NCI-H187 (cell line): ENCODE results near the gene CAT.
"Not testable (repeated sequence)": the region's sequence is repeated elsewhere in the genome, so short reads cannot be mapped to it uniquely, and the experiment has no call there.

ENCODE experiments used
- DNase-seq, 2 experiments: peaks; one replicate each; lab custom pipeline; 2025; lab: John Stamatoyannopoulos, UW

CAT gene

GRCh38 chr11:34438529-34439507, at the start of gene CAT:
CAT (plus strand) TSS chr11:34438934; CDS start chr11:34439014, 80 bp downstream.
- peak; percentile 64 to 81 for DNase-seq

- no peak for DNase-seq
These were observed 43.9 kb upstream of the CAT start for GRCh38 chr11:34394771-34395300.

DNA sequence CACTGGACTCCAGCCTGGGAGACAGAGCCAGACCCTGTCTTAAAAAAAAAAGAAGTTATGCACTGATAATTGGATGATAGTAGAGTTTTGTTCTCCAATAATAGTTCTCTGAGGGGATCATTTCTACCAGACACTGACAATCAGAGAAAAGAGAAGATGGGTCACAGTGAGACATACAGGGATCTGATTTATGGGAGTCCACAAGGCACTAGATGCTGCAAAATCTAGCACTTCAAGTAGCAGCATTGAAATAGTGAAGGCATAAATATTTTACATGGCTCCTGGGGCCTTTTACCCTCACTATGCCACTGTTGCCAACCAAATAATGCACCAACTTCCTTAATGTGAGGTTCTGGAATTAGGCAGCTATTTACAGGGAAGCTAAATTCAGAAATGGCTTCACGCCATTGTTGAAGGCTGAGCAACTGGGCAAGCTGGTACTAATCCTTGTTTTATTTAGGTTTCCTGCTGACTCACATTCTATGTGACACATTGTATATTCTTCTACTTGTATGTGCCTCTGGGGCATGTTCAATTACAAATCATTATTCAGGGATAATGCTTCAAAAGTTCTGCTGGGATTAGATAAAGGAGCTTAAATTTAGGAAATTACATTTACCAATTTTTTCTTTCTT, 42.7 kb upstream of the CAT start:
- no peak for DNase-seq

- DNase-seq = no peak
These were observed 41.6 kb upstream of the CAT start for GRCh38 chr11:34397120-34397519.

- DNase-seq = no peak
These were observed 40.9 kb upstream of the CAT start for GRCh38 chr11:34397811-34398210.

DNA sequence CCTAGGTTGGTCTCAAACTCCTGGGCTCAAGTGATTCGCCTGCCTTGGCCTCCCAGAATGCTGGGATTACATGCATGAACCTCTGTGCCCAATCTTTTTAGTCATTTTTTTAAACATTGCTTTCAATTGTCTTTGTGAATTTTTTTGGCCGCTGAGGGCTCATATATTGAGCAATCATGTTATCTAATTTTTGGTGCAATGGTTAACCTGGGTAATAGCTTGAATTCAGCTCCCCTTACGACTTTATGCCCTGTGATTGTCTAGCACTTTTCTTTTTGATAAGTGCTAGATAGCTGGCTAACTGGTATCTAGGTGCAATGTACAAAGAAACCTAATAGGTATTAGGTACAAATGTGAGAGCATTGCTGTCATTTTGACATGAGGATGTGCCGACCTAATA, 35.3 kb upstream of the CAT start:
- DNase-seq = no peak

- DNase-seq = no peak
These were observed 34.5 kb upstream of the CAT start for GRCh38 chr11:34404280-34404679.

DNA sequence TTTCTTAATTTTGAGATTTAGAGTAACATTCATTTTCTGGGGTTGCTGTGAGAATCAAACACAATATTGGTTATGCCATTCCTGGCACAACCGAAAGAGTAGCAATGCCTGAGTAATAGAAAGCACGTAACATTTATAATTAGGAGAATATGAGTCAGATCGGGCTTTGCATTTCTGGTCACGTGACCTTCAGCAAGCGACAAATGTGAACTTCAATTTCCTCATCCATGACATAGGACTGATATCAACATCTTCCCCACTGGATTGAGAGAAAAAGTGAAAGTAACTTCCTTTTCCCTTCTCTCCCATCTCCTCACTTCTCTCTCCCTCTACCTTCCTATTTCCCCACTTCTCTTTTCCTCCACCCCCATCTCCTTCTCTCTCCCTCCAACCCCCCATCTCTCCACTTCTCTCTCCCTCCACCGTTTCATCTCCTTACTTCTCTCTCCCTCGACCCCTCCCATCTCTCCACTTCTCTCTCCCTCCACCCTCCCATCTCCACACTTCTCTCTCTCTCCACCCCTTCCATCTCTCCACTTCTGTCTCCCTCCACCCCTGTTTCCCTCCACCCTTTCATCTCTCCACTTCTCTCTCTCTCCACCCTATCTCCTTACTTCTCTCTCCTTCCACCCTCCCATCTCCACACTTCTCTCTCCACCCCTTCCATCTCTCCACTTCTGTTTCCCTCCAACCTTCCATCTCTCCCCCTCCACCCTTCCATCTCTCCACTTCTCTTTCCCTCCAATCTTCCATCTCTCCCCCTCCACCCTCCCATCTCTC, 33.5 kb upstream of the CAT start:
- no peak for DNase-seq

- no peak for DNase-seq
These were observed 32.3 kb upstream of the CAT start for GRCh38 chr11:34406413-34406812.

DNA sequence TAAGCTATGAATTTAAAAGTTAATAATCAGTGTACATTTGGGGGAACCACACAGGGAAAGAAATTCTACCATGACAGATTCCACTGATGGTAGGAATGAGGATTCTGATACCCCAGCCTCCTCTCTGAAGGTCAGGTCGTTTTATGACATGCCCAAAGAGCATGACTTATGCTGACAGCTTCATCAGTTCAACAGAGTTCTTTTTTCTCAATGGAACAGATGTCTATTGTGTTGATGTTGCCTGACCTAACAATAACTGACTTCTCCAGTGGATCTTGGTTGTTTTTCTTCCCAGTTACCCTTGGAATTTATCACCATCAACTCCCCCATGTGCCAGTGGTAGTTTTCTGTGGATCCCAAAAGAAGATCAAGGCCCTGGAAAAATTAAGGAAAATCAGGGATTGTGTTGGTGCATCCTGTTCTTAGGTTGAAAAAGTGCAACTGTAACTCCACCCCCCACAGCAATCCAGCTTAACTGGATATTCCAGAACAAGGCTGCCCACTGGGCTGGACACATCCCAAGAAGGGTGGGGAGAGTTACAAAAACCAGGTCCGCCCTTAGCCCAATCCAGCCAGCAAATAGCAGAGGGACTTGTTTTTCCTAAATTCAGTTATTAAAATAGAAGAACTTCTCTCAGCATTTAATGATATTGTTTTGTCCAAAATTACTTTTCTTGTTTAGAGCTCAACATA, 31.5 kb upstream of the CAT start:
- DNase-seq = no peak

- no peak for DNase-seq
These were observed 30.1 kb upstream of the CAT start for GRCh38 chr11:34408580-34409172.

GRCh38 chr11:34411111-34411510, 27.6 kb upstream of the CAT start:
- no peak for DNase-seq

DNA sequence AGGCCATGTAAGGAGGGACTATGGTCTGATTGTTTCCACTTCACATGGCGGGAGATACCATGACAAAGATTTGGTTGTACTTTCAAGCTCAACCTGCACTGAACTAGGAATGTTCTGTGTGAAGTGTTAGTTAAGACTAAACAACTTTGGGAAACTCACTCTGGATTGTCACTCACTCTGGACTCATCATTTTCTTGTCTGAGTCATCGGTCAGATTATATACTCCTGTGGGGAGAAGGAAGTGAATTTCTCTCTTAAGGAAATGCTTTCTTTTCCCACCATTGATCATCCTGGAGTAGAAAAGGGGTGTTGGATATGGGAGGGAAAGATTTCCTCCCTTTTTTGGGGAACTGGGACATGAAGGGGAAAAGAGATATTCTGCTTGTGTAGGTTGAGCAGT, 26.9 kb upstream of the CAT start:
- no peak for DNase-seq

DNA sequence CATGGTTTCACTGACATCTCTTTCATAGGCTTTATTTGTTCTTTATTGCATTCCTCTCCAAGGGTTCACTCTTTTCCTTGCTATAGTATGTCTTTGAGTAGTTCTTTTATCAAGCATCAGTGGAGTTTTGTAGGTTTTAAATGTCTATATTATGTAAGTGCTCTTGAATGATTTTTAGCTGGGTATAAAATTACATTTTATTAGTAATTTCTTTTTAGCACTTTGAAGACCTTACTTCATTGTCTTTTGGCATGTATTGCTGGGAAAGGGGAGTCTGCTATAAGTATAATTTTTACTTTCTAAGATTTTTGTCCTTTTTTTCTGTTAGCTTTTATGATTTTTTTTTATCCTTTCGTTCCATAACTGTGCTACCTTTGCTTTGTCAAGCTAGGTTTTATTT, 25.5 kb upstream of the CAT start:
- no peak for DNase-seq

DNA sequence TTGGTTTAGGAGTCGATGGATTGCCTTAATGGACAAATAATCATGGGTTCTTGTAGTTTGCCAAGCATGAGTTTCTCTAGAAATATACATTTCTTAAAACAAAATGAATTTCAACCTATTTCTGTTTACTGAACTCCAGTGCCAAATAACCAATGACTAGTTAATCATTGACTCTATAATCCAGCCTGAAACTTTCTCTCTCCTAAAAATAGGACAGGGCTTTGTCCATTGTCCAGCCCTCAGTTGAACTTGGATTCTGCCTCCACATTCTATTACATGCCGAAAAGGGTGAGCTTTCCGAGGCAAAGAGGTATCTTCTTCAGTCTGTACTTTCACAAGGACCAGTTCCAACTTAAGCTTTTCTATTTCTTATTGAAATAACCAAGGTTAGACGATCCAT, 23.2 kb upstream of the CAT start:
- no peak for DNase-seq

DNA sequence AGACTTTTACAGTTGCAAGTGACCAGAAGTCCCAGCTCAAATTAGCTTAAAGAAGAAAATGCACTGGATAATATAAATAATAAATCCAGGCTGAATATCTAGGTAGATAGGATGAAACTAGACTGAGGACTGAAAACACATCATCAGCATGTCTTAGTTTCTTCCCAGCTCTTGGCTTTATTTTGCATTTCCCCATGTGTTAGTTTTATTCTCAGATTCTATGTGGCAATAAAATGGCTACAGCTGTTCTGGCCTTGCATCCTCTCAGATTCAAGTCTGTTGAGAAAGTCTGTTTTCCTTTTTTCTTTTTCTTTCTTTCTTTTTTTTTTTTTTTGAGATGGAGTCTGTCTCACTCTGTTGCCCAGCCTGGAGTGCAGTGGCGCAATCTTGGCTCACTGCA, 22.6 kb upstream of the CAT start:
- no peak for DNase-seq

- no peak for DNase-seq
These were observed 22.0 kb upstream of the CAT start for GRCh38 chr11:34416766-34417165.

DNA sequence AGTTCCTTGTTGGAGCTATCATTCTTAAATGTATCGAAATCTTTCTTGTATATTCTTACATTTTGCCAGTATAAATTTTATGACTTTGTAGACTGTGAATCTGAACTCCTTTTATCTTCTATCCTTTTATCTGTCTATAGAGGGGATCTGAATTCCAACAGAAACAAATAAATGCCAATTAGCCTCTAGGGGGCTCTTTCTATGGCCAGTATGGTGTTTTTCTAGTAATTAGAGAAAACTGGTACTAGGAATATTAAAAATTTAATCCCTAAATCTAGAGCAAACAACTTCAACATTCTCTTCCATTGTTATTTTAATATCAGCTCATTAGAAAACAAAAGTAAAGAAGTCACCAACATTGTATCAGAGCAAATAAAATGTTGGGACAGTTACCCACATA, 21.5 kb upstream of the CAT start:
- DNase-seq = no peak

GRCh38 chr11:34419158-34419557, 19.6 kb upstream of the CAT start:
- DNase-seq = no peak

DNA sequence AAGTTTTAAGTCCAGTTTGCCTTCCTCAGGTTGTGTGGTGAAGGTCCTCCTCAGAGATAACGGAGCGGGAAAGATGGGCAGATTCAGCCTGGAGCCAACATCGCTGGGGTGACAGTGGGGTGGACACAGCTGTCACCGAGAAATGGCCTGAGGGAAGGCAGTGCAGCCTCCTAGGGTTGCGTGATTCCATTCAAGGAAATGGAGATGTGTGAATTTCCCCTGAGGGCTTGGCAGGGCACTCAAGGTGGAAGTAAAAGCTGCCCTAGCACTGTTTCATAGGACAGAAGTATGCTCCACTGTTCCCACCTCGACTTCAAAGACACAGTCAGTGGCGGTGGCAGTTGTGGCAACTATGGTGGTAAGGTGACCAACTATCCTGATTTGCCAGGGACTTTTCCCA, 15.4 kb upstream of the CAT start:
- DNase-seq = no peak

- not testable (repeated sequence) for DNase-seq
These were observed 13.9 kb upstream of the CAT start for GRCh38 chr11:34424826-34425225.
